Fibroblast of lung (primary cell): Measurements from ENCODE around the gene ELP2.

Experiments used
- EZH2 ChIP-seq: IDR thresholded peaks from 2 replicates; pipeline ENCODE4 v1.5.1; 2012; ENCODE audit warnings: low read length, control low read depth, mild to moderate bottlenecking; ENCODE audit errors: missing control alignments
- TF ChIP-seq, protein P1 (sequence below), 2 donors: IDR thresholded peaks in 1 of 2; conservative IDR thresholded peaks in 1 of 2; 1 replicate in 1 of 2; 2 replicates in 1 of 2; pipeline ENCODE4 v1.5.1; 2011 to 2012; ENCODE audit warnings: low read length in 2 of 2, control low read depth in 1 of 2, inconsistent platforms in 1 of 2, low read depth in 1 of 2, mild to moderate bottlenecking in 1 of 2

DNA sequence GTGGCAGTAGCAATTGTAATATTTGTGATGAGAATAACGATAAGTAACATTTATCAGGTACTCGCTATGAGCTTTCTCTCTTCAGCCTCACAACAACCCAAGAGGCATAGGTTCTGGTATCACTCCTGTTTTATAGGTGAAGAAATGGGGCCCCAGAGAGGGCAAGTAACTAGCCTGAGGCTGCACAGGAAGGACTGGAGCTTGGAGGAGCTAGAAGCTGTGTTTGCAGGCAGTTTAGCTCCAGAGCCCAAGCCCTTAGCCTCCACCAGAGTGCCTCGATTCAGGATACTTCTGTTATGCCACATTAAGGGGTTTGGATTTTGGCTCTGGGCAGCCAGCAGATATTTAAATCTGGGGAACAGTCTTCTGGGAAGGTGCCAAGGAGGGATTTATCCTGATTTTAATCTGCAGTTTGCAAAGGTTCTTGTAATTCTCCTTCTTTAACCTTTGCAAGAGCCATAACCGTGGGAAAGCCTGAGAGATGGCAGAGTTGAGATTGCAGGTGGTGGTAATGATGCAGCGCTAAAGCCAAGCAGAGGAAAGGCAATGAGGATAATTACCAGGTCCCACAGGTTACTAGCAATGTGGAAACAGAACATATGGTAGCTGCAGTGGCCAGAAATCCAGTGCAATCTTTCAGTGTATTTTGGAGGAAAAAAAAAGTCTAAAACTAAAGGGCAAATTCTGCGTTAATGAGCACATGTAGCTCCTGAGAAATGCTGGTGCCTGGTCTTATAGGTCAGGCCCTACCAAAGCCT, 66.7 kb downstream of the ELP2 start:
- no peak for TF ChIP-seq EZH2
- TF ChIP-seq, protein P1, sequence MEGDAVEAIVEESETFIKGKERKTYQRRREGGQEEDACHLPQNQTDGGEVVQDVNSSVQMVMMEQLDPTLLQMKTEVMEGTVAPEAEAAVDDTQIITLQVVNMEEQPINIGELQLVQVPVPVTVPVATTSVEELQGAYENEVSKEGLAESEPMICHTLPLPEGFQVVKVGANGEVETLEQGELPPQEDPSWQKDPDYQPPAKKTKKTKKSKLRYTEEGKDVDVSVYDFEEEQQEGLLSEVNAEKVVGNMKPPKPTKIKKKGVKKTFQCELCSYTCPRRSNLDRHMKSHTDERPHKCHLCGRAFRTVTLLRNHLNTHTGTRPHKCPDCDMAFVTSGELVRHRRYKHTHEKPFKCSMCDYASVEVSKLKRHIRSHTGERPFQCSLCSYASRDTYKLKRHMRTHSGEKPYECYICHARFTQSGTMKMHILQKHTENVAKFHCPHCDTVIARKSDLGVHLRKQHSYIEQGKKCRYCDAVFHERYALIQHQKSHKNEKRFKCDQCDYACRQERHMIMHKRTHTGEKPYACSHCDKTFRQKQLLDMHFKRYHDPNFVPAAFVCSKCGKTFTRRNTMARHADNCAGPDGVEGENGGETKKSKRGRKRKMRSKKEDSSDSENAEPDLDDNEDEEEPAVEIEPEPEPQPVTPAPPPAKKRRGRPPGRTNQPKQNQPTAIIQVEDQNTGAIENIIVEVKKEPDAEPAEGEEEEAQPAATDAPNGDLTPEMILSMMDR (conservative IDR thresholded peaks at IDR 0.05 in 1 of 2, IDR thresholded peaks at IDR 0.05 in 1 of 2; ENCODE audit: low read depth in 1 of 2, low read length in 2 of 2) = no peak
